ENCODE results near the gene ATP11B. TPM values are rescaled to one million over a fixed set of nuclear protein-coding genes. Genes with fewer than 3 reads are reported as not detected.

The ATP11B gene
- total RNA-seq, 1 experiment from 2014 or later: 58.1 TPM

- DNase-seq: no peak
- no TSS peak for BruUV-seq (replicated peaks)
- intact Hi-C loops (cut with micrococcal nuclease; ENCODE audit: unreplicated experiment): loop anchor here (5.0 kb wide), 1 partner anchor 482 kb away; no protein-coding TSS in a partner anchor
- Mint-ChIP-seq H3K27ac (ENCODE audit: unreplicated experiment) (no peak overlapping the region), H3K36me3 (ENCODE audit: insufficient read depth, unreplicated experiment) (peaks cover 8% of the 10 kb centered on the region), H3K9me3 (ENCODE audit: unreplicated experiment) (no peaks in the 10 kb centered on the region), H3K27me3 (ENCODE audit: insufficient read depth, unreplicated experiment) (no peaks in the 10 kb centered on the region), H3K4me1 (ENCODE audit: low read depth, unreplicated experiment) (no peaks in the 10 kb centered on the region), H3K4me3 (ENCODE audit: unreplicated experiment) (no peak overlapping the region)
- H3K36me3 ChIP-seq (ENCODE audit: control insufficient read depth, insufficient read depth, low read length): no peaks in the 10 kb centered on the region; the same call in 1 of the 2 replicates
- H3K4me1 ChIP-seq: no peaks in the 10 kb centered on the region
- H3K27me3 ChIP-seq (replicated peaks; ENCODE audit: control insufficient read depth, insufficient read depth, low read length): no peaks in the 10 kb centered on the region
- ChIA-PET CTCF (no interaction called here), POLR2A (no interaction called here)
- no peak overlapping the region for H3K4me3 ChIP-seq (ENCODE audit: low read depth, low read length)
- no peaks in the 10 kb centered on the region for H3K9me3 ChIP-seq
- no peak for TF ChIP-seq CTCF (IDR thresholded peaks at IDR 0.05; ENCODE audit: insufficient read depth in 1 of 2, low read depth in 1 of 2, low read length in 1 of 2, severe bottlenecking in 1 of 2, unreplicated experiment in 1 of 2)
Observed at GRCh38 chr3:182905623-182906022, 112.3 kb downstream of the ATP11B start.

GRCh38 chr3:182906036-182906435, 112.7 kb downstream of the ATP11B start:
- Histone ChIP-seq H3K36me3 (ENCODE audit: control insufficient read depth, insufficient read depth, low read length) (no peaks in the 10 kb centered on the region; the same call in 1 of the 2 replicates), H3K4me3 (ENCODE audit: low read depth, low read length) (no peak overlapping the region), H3K4me1 (no peaks in the 10 kb centered on the region), H3K27me3 (replicated peaks; ENCODE audit: control insufficient read depth, insufficient read depth, low read length) (no peaks in the 10 kb centered on the region), H3K9me3 (no peaks in the 10 kb centered on the region)
- Mint-ChIP-seq H3K36me3 (ENCODE audit: insufficient read depth, unreplicated experiment) (peaks cover 8% of the 10 kb centered on the region), H3K27ac (ENCODE audit: unreplicated experiment) (no peak overlapping the region), H3K4me1 (ENCODE audit: low read depth, unreplicated experiment) (no peaks in the 10 kb centered on the region), H3K27me3 (ENCODE audit: insufficient read depth, unreplicated experiment) (no peaks in the 10 kb centered on the region), H3K9me3 (ENCODE audit: unreplicated experiment) (no peaks in the 10 kb centered on the region), H3K4me3 (ENCODE audit: unreplicated experiment) (no peak overlapping the region)
- no peak for TF ChIP-seq CTCF (IDR thresholded peaks at IDR 0.05; ENCODE audit: insufficient read depth in 1 of 2, low read depth in 1 of 2, low read length in 1 of 2, severe bottlenecking in 1 of 2, unreplicated experiment in 1 of 2)
- DNase-seq: no peak
- ChIA-PET CTCF (no interaction called here), POLR2A (no interaction called here)
- no TSS peak for BruUV-seq (replicated peaks)
- intact Hi-C loops (cut with micrococcal nuclease; ENCODE audit: unreplicated experiment): loop anchor here (5.0 kb wide), 1 partner anchor 481 kb away; no protein-coding TSS in a partner anchor

- Mint-ChIP-seq H3K4me3 (ENCODE audit: unreplicated experiment) (no peak overlapping the region), H3K27me3 (ENCODE audit: insufficient read depth, unreplicated experiment) (no peaks in the 10 kb centered on the region), H3K36me3 (ENCODE audit: insufficient read depth, unreplicated experiment) (peaks cover 8% of the 10 kb centered on the region), H3K27ac (ENCODE audit: unreplicated experiment) (no peak overlapping the region), H3K4me1 (ENCODE audit: low read depth, unreplicated experiment) (no peaks in the 10 kb centered on the region), H3K9me3 (ENCODE audit: unreplicated experiment) (no peaks in the 10 kb centered on the region)
- no peak for DNase-seq
- ChIA-PET CTCF (no interaction called here), POLR2A (no interaction called here)
- Histone ChIP-seq H3K27me3 (replicated peaks; ENCODE audit: control insufficient read depth, insufficient read depth, low read length) (no peaks in the 10 kb centered on the region), H3K9me3 (no peaks in the 10 kb centered on the region), H3K4me1 (no peaks in the 10 kb centered on the region), H3K4me3 (ENCODE audit: low read depth, low read length) (no peak overlapping the region), H3K36me3 (ENCODE audit: control insufficient read depth, insufficient read depth, low read length) (no peaks in the 10 kb centered on the region; the same call in 1 of the 2 replicates)
- TF ChIP-seq CTCF (IDR thresholded peaks at IDR 0.05; ENCODE audit: insufficient read depth in 1 of 2, low read depth in 1 of 2, low read length in 1 of 2, severe bottlenecking in 1 of 2, unreplicated experiment in 1 of 2): no peak
- intact Hi-C loops (cut with micrococcal nuclease; ENCODE audit: unreplicated experiment): loop anchor here (5.0 kb wide), 1 partner anchor 479 kb away; no protein-coding TSS in a partner anchor
- no TSS peak for BruUV-seq (replicated peaks)
Observed at GRCh38 chr3:182908471-182908870, 115.2 kb downstream of the ATP11B start.
